ENCODE data around the gene ARHGAP19.

GRCh38 chr10:97327348-97328294, 35.2 kb upstream of the ARHGAP19 start:
- TF ChIP-seq CTCF (IDR thresholded peaks at IDR 0.05): no peak
- no peak for TF ChIP-seq POLR2A (IDR thresholded peaks at IDR 0.05)
- TF ChIP-seq POLR2AphosphoS5 (IDR thresholded peaks at IDR 0.05): no peak
